HG03460 (cell line): Measurements from ENCODE around the gene CYBB.

Experiments
- ATAC-seq: cut with Tn5 transposase; IDR thresholded peaks from one replicate; pipeline ENCODE4 v1.9.1; 2021; ENCODE audit not compliant: unreplicated experiment

CYBB gene

GRCh38 chrX:37830371-37830770, 50.5 kb downstream of the CYBB start:
- ATAC-seq, result no peak

DNA sequence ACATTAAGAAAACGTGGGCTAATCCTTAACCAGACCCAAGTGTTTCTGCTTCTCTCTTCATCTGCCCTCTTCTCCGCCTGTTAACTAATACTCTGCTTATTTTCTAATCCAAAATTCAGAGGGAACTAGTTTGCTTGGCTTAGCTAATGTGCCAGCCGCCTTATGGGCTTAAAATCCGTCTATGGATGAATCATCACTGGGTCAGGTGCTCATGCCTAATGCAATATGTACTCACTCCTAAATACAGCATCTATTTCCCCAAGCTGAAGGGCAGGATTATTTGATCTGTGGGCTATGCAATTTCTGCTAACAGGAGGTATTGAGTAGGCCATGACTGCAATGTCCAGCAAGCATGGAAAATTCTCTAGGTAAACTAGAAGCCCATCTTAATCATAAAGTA, 55.1 kb downstream of the CYBB start:
- no peak for ATAC-seq

DNA sequence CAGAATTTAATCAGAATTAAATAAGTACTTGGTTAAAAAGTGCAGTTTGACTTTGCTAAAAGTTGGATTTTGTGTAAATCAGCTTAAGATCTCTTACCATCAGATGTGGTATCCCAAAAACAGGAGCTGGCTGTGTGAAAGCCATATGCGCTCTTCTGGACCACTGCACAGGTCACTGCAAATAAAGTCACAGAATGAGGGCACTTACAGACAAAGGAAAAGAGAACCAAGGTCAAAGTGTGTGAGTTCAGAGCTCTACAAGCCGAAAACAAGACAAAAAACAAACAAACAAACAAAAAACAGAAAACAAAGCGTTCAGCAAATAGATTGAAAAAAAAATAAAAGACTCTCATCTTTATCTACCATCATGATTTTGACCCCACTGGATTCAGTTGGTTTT, 61.1 kb downstream of the CYBB start:
- ATAC-seq, result no peak

- ATAC-seq, result no peak
These were observed 64.8 kb downstream of the CYBB start for GRCh38 chrX:37844622-37845021.

DNA sequence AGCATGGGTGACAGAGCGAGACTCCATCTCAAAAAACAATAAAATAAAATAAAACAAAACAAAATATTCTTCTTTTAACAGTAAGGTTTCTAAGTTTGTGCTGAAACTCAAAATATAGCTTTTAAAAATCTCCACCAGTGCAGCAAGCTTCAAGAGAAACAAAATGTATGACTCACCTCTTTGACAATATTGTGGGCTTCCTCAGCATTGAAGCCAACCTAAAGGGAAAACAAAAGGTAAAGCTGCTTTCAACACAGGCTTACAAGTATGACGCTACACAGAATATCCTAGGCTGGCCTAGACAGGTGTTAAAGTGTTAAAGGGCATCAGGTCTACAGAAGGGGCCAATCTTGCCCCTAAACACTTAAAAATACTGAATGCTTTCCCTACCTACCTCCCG, 66.3 kb downstream of the CYBB start:
- no peak for ATAC-seq

DNA sequence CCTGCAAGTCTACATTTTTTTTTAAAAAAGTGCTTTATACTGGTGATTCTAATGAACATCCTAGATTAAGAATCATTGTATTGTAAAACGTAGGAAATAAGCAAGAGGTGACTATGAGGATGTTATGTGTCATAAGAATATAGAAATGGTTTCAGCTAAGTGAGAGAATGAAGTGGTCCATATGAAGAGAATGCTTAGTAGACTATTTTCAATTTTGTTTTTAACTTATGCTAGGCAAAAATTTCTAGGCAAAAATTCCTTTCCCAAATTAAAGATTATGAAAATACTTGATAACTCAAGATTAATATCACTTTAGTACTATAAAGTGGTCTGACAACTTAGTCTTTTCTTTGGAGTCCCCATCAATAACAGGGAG, 66.7 kb downstream of the CYBB start:
- no peak for ATAC-seq

DNA sequence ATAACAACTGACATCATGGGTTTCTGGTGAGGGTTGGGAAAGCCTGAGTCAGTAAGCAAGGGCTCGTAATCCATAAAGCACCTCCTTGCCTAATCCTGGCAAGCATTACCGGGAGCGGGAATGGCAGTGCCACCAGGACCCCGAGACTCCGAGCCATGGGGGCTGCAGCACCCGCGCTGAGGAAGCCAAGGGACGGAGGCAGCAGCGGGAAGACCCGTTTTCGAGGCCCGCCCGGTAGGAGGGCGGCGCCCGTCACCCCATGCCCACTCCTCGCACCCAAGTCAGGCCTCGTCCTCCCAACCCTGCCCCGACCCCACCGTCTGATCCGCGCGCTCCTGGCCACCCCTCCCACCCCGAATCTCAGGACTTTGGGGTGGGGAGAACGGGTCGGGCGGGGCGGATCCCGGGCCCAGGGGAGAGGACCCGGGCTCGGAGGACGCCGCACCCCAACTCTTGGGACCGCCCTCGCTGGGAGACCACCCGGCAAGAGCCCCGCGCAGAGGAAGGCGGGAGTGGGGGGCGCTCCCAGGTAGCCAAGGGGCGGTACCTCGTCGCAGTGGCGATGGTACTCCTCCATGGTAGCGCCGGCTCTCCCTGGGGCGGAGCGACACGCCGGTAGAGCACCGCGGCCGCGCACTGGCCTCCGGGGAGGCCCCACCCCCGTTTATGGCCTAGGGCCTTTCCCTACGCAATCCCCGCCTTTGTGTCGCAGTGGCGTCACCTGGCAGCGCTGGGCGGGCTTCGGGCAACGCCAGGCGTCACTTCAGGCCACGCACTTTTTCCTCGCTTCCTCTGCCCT, 67.3 kb downstream of the CYBB start, which contains the start of gene DYNLT3:
Gene DYNLT3, minus strand, starts transcription at position 638 of the 799 bp plus-strand sequence. Its CDS starts 61 bp downstream, at position 577.
- ATAC-seq, result peak; percentile 99

GRCh38 chrX:37847733-37848197, 67.9 kb downstream of the CYBB start:
- no peak for ATAC-seq

GRCh38 chrX:37854148-37854547, 74.3 kb downstream of the CYBB start:
- ATAC-seq, result no peak

DNA sequence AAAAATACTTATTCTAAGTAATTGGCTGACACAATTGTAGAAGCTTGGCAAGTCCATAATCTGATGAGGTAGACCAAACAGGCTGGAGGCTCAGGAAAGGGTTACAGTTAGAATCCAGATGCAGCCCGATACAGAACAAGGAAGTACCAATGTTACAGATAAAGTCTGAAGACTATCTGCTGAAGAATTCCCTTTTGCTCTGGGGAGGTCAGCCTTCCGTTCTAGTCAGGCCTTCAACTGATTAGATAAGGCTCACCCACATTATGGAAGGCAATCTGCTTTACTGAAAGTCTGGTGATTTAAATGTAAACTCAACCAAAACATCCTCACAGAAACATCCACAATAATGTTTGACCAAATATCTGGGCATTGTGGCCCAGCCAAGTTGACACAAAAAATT, 74.9 kb downstream of the CYBB start:
- ATAC-seq, result no peak

DNA sequence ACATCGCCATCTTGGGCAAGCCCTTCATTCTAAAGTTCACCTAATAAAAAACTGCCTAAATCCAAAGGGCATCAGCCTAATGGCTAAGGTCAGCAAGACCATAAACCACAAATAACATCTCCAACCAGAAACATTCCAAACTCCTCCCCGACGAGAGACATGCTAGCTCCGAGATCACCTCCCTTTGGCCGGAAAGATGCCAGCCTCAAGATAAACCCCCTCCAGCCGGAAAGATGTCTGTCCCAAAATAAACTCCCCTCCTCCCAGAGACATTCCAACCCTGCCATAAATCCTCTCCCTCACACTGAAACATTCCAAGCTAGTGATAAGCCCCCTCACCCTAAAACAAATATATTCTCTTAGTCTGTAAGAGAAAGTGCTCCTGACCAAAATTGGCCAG, 80.9 kb downstream of the CYBB start:
- ATAC-seq, result no peak

DNA sequence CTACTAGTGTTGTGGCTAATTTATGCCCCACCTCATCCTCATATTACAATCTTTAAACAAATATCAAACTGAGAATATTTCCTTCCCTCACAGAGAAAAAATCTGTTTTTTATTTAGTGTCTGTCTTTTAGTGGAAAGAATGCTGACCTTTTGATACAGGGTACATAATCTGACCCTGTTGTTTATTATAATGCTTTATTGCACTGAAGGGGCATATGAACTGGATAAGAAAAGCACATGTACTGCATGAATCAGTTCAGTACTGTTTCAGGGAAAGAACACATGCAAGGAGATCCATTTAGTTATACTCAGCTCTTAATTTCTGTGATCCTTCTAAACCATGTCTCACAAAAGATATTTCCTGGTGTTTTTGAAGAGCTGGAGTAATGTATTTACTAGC, 83.0 kb downstream of the CYBB start:
- no peak for ATAC-seq
